GM12878 (cell line): ENCODE measurements around the gene CCSER1. TPM values are rescaled to one million over a fixed set of nuclear protein-coding genes. Genes with fewer than 3 reads are reported as not detected.
"Not testable (repeated sequence)": the region's sequence is repeated elsewhere in the genome, so short reads cannot be mapped to it uniquely, and the experiment has no call there.

Source experiments
- ATAC-seq: fragments of 200-7000 bp; cut with Tn5 transposase; 3 replicates; pipeline ENCODE4 v1.9.1; 2020; ENCODE audit warnings: mild to moderate bottlenecking, moderate library complexity
- BruUV-seq: library from RNA; stranded (reverse); fragments of 400-500 nt; replicated peaks from 2 replicates; lab custom pipeline; 2021; lab: Mats Ljungman, UMichigan
- CTCF ChIA-PET: fragments of 300-600 bp; sonication (Branson Sonifier 250); formaldehyde crosslinking; extraction: SDS; loops from one replicate; lab custom pipeline; 2021; ENCODE audit warnings: inconsistent platforms; lab: Yijun Ruan, JAX
- POLR2A ChIA-PET: fragments of 350-600 bp; formaldehyde crosslinking; extraction: SDS; loops from one replicate; lab custom pipeline; 2021; ENCODE audit warnings: inconsistent platforms; lab: Charles Lee
- RAD21 ChIA-PET: fragments of 300-600 bp; sonication (Branson Sonifier 250); formaldehyde crosslinking; loops from one replicate; lab custom pipeline; 2023; ENCODE audit warnings: antibody characterized with exemption; ENCODE audit not compliant: unreplicated experiment; lab: Charles Lee
- SMC1A ChIA-PET: fragments of 300-600 bp; sonication (Branson Sonifier 250); formaldehyde crosslinking; loops from one replicate; lab custom pipeline; 2023; ENCODE audit not compliant: unreplicated experiment, uncharacterized antibody; lab: Charles Lee
- DNase-seq: peaks from one replicate; pipeline ENCODE4 v3.0.0-alpha.2; 2011; ENCODE audit warnings: low read depth, low spot score
- FAIRE-seq: peaks from 3 replicates; lab custom pipeline; 2011; peaks lifted over from hg19 to GRCh38; lab: Jason Lieb, UNC
- H2AFZ ChIP-seq: 2 replicates; pipeline ENCODE4 v1.6.0; 2011; ENCODE audit warnings: low read depth, low read length, control low read depth; ENCODE audit not compliant: control insufficient read depth
- H3K27ac ChIP-seq: 2 replicates; pipeline ENCODE4 v1.5.1; 2011; ENCODE audit warnings: control low read depth; ENCODE audit not compliant: control insufficient read depth, insufficient read depth
- H3K27me3 ChIP-seq, 2 experiments: replicated peaks in 1 of 2; 2 replicates each; pipeline versions ENCODE4 v1.6.0 to v1.6.1; 2011; ENCODE audit warnings: low read length in 1 of 2; ENCODE audit not compliant: control insufficient read depth in 2 of 2, insufficient read depth in 2 of 2
- H3K36me3 ChIP-seq, 2 experiments: 2 replicates each; pipeline ENCODE4 v1.5.1; 2011; ENCODE audit warnings: low read length in 1 of 2; ENCODE audit not compliant: control insufficient read depth in 2 of 2, insufficient read depth in 2 of 2
- H3K4me1 ChIP-seq: 2 replicates; pipeline ENCODE4 v1.6.1; 2011; ENCODE audit warnings: mild to moderate bottlenecking, low read length, moderate library complexity, mixed read lengths; ENCODE audit not compliant: control insufficient read depth, insufficient read depth
- H3K4me2 ChIP-seq: 2 replicates; pipeline ENCODE4 v1.6.0; 2011; ENCODE audit warnings: control low read depth; ENCODE audit not compliant: control insufficient read depth, insufficient read depth
- H3K4me3 ChIP-seq: fragments of 200-600 bp; sonication (generic); 2 replicates; pipeline ENCODE4 v1.5.1; 2016
- H3K79me2 ChIP-seq: 2 replicates; pipeline ENCODE4 v1.6.0; 2011; ENCODE audit warnings: low read length; ENCODE audit not compliant: control insufficient read depth, insufficient read depth
- H3K9ac ChIP-seq: 2 replicates; pipeline ENCODE4 v1.8.0; 2011; ENCODE audit warnings: low read length, control low read depth, mixed read lengths; ENCODE audit not compliant: control insufficient read depth, insufficient read depth
- H3K9me3 ChIP-seq: replicated peaks from 3 replicates; pipeline ENCODE4 v1.5.1; 2011; ENCODE audit warnings: mild to moderate bottlenecking, low read length; ENCODE audit not compliant: control insufficient read depth, insufficient read depth
- H4K20me1 ChIP-seq: 2 replicates; pipeline ENCODE4 v1.6.0; 2011; ENCODE audit not compliant: control insufficient read depth, insufficient read depth
- CEBPB ChIP-seq, 2 experiments: fragments of 150-350 bp in 1 of 2; IDR thresholded peaks; 2 replicates each; pipeline ENCODE4 v1.6.1; 2012 to 2014; ENCODE audit warnings: low read depth in 2 of 2, low read length in 2 of 2, borderline replicate concordance in 1 of 2, inconsistent platforms in 1 of 2
- CEBPZ ChIP-seq: fragments of 150-350 bp; IDR thresholded peaks from 2 replicates; pipeline ENCODE4 v1.6.1; 2016; ENCODE audit warnings: low read depth, low read length
- IKZF2 ChIP-seq, 2 experiments: fragments of 450-650 bp; IDR thresholded peaks; 2 replicates each; pipeline ENCODE4 v1.6.1; 2017; ENCODE audit warnings: mild to moderate bottlenecking in 2 of 2, moderate library complexity in 2 of 2
- KLF5 ChIP-seq: fragments of 450-650 bp; IDR thresholded peaks from 2 replicates; pipeline ENCODE4 v1.6.1; 2014; ENCODE audit warnings: mild to moderate bottlenecking; ENCODE audit not compliant: partially characterized antibody
- NFYA ChIP-seq: IDR thresholded peaks from 2 replicates; pipeline ENCODE4 v1.6.1; 2011; ENCODE audit warnings: low read depth, mild to moderate bottlenecking, low read length, improper control_type of control experiment, borderline replicate concordance
- SPI1 ChIP-seq: IDR thresholded peaks from 2 replicates; pipeline ENCODE4 v1.6.1; 2011; ENCODE audit warnings: low read depth, mild to moderate bottlenecking, low read length, moderate library complexity, borderline replicate concordance; ENCODE audit not compliant: insufficient read depth
- USF1 ChIP-seq: IDR thresholded peaks from 2 replicates; pipeline ENCODE4 v1.6.1; 2011; ENCODE audit warnings: borderline replicate concordance, low read depth, mild to moderate bottlenecking, moderate library complexity, mixed read lengths, low read length; ENCODE audit not compliant: insufficient read depth; ENCODE audit errors: extremely low read length
- ZNF207 ChIP-seq: fragments of 450-650 bp; IDR thresholded peaks from 2 replicates; pipeline ENCODE4 v1.6.1; 2014; ENCODE audit warnings: antibody characterized with exemption, mild to moderate bottlenecking, borderline replicate concordance
- WGBS: methylation state at CpG from one replicate; pipeline ENCODE4 v1.1.6; 2016; ENCODE audit warnings: low lambda C conversion rate; ENCODE audit not compliant: insufficient replicate concordance, insufficient coverage; ENCODE audit errors: missing lambda C conversion rate; 5-methylcytosine and 5-hydroxymethylcytosine counted together
- in situ Hi-C: fragments of 300-500 bp; cut with MboI; formaldehyde crosslinking; loops from 9 replicates; pipeline ENCODE4 v1.14.3; 2018; ENCODE audit warnings: mixed read lengths
- intact Hi-C: fragments of 100-400 bp; cut with micrococcal nuclease; formaldehyde crosslinking; loops from one replicate; pipeline ENCODE4 v1.14.2; 2022; ENCODE audit not compliant: unreplicated experiment
- polyA plus RNA-seq, 11 experiments: library from polyadenylated mRNA; depleted of rRNA in 4 of 11; unstranded in 6 of 11; stranded (reverse) in 5 of 11; fragments of >200 nt; fragmentation: Nextera tagmentation in 4 of 11; fragmentation: Illumina TruSeq in 1 of 11; extraction: Ambion mirVana in 4 of 11; extraction: Trizol in 1 of 11; gene quantifications; 1 replicate in 1 of 11; 2 replicates in 10 of 11; pipeline versions ENCODE4 v1.2.1 to v1.2.3, GENCODE V29; 2011 to 2016; ENCODE audit warnings: inconsistent platforms in 2 of 11, missing spikeins in 2 of 11, low read depth in 1 of 11
- total RNA-seq, 4 experiments: library from RNA; depleted of rRNA in 3 of 4; stranded (reverse); fragments of >200 nt in 3 of 4; fragmentation: Illumina TruSeq in 1 of 4; extraction: Trizol in 1 of 4; gene quantifications; 2 replicates each; pipeline versions ENCODE4 v1.2.1 to v1.2.3, GENCODE V29; 2013 to 2021

CCSER1 gene
- total and polyA plus RNA-seq, 10 of the 15 experiments (the other 5 are each of a cell fraction or from before 2014, with no cell fraction given): 0.22 to 2.7 (median 1.0) TPM

- TF ChIP-seq CEBPZ (no peak), ZNF207 (no peak), NFYA (no peak), IKZF2 (IDR thresholded peaks at IDR 0.05) (no peak), KLF5 (no peak)
- TF ChIP-seq, all 136 proteins: peak for 0
These were observed 1131.1 kb downstream of the CCSER1 start (continued) for GRCh38 chr4:91258326-91258725.

- intact Hi-C loops (no loop called here), in situ Hi-C loops (no loop called here)
- Histone ChIP-seq H4K20me1 (no peaks in the 10 kb centered on the region), H3K27ac (no peak overlapping the region), H3K9me3 (no peaks in the 10 kb centered on the region), H2AFZ (no peak overlapping the region), H3K9ac (no peak overlapping the region), H3K4me2 (no peak overlapping the region), H3K4me3 (no peak overlapping the region), H3K27me3 (no peaks in the 10 kb centered on the region), H3K4me1 (no peaks in the 10 kb centered on the region), H3K36me3 (no peaks in the 10 kb centered on the region), H3K79me2 (no peaks in the 10 kb centered on the region)
- RAD21 ChIA-PET: no interaction called here
- SMC1A ChIA-PET: no interaction called here
- CTCF ChIA-PET: no interaction called here
- POLR2A ChIA-PET: no interaction called here
- TF ChIP-seq SPI1 (peak; percentile 52; the same call in 1 of the 2 replicates), CEBPB (IDR thresholded peaks at IDR 0.05; ENCODE audit: borderline replicate concordance in 1 of 2, low read depth in 2 of 2, low read length in 2 of 2) (no peak), USF1 (no peak)
- ATAC-seq (peak; percentile 91), FAIRE-seq (no peak), DNase-seq (no peak)
- no TSS peak for BruUV-seq
These were observed 1140.3 kb downstream of the CCSER1 start for GRCh38 chr4:91267543-91267942.

- H3K4me3 ChIP-seq, SMC1A ChIA-PET, H3K9ac ChIP-seq, CTCF ChIA-PET, H3K4me1 ChIP-seq, H2AFZ ChIP-seq, in situ Hi-C loops, ATAC-seq, POLR2A ChIA-PET, H3K79me2 ChIP-seq, DNase-seq, H3K9me3 ChIP-seq, BruUV-seq, H4K20me1 ChIP-seq, H3K27ac ChIP-seq, H3K4me2 ChIP-seq, intact Hi-C loops, H3K27me3 ChIP-seq, RAD21 ChIA-PET, FAIRE-seq, H3K36me3 ChIP-seq: not testable (repeated sequence)
- 17% methylated on average over 4 of the region's 4 CpGs for WGBS
These were observed 1141.3 kb downstream of the CCSER1 start for GRCh38 chr4:91268481-91268880.
